NCI-H1436 treated with DMSO at 0.1 percent for 48 hours (cell line): Measurements from ENCODE around the gene SLITRK2.

Experiments
- DNase-seq: peaks from one replicate; lab custom pipeline; 2025; lab: John Stamatoyannopoulos, UW

SLITRK2 gene

GRCh38 chrX:145817331-145818185 is at the start of gene SLITRK2:
TSS of gene SLITRK2 (plus strand) at chrX:145817829. CDS start at chrX:145822426, 4,597 bp downstream.
- DNase-seq = no peak

- no peak for DNase-seq
Observed at GRCh38 chrX:145773006-145773405, 44.6 kb upstream of the SLITRK2 start.

GRCh38 chrX:145792281-145792680 is 25.3 kb upstream of the SLITRK2 start:
- DNase-seq = no peak

GRCh38 chrX:145803508-145803907 is 14.1 kb upstream of the SLITRK2 start:
- DNase-seq = no peak

GRCh38 chrX:145813081-145813480 is 4.5 kb upstream of the SLITRK2 start:
- DNase-seq = no peak

- no peak for DNase-seq
Observed at GRCh38 chrX:145816601-145817315, 871 bp upstream of the SLITRK2 start.

GRCh38 chrX:145818186-145819113 is 821 bp downstream of the SLITRK2 start:
- DNase-seq = no peak

- no peak for DNase-seq
Observed at GRCh38 chrX:145820825-145821224, 3.2 kb downstream of the SLITRK2 start.

- DNase-seq = no peak
Observed at GRCh38 chrX:145821291-145821897, 3.8 kb downstream of the SLITRK2 start.

- DNase-seq = no peak
Observed at GRCh38 chrX:145821898-145822571, 4.4 kb downstream of the SLITRK2 start.

- no peak for DNase-seq
Observed at GRCh38 chrX:145823132-145823531, 5.5 kb downstream of the SLITRK2 start.

- DNase-seq = no peak
Observed at GRCh38 chrX:145825896-145826295, 8.3 kb downstream of the SLITRK2 start.

- DNase-seq = no peak
Observed at GRCh38 chrX:145826466-145826865, 8.8 kb downstream of the SLITRK2 start.

GRCh38 chrX:145832796-145833195 is 15.2 kb downstream of the SLITRK2 start:
- no peak for DNase-seq

- DNase-seq = no peak
Observed at GRCh38 chrX:145840531-145840930, 22.9 kb downstream of the SLITRK2 start.

- no peak for DNase-seq
Observed at GRCh38 chrX:145843146-145843904, 25.7 kb downstream of the SLITRK2 start.

GRCh38 chrX:145844886-145845285 is 27.3 kb downstream of the SLITRK2 start:
- no peak for DNase-seq

- DNase-seq = no peak
Observed at GRCh38 chrX:145848448-145848847, 30.8 kb downstream of the SLITRK2 start.

GRCh38 chrX:145848857-145849256 is 31.2 kb downstream of the SLITRK2 start:
- DNase-seq = no peak

GRCh38 chrX:145853181-145853580 is 35.6 kb downstream of the SLITRK2 start:
- no peak for DNase-seq
